ENCODE measurements around the gene PTPRR.
"Not testable (repeated sequence)": the region's sequence is repeated elsewhere in the genome, so short reads cannot be mapped to it uniquely, and the experiment has no call there.

PTPRR gene

DNA sequence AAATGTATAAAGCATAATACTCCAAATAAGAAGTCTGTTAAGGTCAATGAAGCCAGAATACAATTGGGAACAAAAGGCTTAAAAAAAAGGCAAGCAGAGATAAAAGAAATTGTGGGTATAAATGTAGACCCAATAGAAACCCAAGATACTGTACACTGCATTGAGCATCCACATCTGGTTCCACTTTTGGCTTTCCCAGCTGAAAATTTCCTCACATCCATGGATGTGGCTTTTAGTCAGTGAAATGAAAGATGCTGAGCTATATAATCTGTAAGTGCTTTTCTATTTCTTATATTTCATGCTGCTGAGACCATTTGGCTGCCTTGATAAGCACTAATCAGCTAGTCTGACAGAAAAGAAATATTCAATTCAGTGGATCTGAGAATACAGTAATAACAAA, 83.5 kb downstream of the PTPRR start:
- DNase-seq = no peak

DNA sequence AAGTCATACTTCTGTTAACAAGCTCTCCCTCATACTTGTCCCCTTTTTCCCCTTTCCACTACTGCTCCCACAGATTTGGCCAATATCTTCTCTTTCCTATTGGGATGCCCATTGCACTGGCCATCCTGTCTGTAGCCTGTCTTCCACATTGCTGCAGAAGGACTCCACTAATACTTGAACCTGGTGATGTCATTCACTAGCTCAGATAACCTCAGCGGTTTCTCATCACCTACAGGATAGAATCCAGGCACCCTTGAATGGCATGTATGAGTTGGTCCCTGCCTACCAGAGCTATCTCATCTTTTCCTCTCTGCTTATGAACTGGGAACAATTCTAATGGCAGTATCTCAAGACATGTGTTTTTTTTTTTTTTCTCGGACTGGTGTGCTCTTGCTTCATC, 84.6 kb downstream of the PTPRR start:
- no peak for DNase-seq

DNA sequence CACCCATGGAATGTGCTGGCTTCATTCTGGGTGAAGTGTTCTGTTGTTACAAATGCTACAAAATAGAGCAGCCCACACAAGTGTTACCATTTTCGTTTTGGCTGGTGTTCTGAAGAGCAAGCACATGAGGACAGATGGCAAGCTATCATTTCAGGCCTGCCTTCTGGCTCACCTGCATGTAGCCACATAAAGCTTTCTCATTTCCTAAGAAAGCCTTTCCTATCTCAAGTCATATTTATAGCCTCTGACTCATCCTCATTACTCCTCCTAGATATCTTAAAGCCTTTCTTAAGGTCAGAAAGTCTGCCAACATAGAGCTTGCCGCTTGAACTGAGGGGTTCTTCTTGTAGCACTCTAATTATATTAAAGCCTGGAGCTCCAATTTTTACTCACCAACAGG, 89.0 kb downstream of the PTPRR start:
- DNase-seq = peak; percentile 41

- DNase-seq = no peak
Observed at GRCh38 chr12:70830221-70831061, 90.1 kb downstream of the PTPRR start.

DNA sequence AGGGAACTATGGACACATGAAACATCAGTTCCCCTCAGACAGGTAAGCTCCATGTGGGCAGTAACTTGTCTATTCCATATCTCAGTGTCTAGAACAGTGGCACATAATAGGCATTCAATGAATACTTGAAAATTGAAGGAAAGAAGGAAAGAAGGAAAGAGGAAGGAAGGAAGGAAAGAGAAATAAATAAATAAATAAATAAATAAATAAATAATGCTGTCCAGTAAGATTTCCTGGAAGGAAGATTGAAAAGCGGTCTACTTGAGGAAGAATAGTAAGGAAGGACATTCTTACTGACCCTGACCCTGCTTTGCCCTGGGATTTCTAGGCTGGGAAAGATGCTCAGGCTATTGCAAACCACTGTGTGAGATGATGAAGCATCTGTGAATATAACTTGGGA, 91.5 kb downstream of the PTPRR start:
- no peak for DNase-seq

GRCh38 chr12:70828351-70828750, 92.2 kb downstream of the PTPRR start:
- DNase-seq = no peak

DNA sequence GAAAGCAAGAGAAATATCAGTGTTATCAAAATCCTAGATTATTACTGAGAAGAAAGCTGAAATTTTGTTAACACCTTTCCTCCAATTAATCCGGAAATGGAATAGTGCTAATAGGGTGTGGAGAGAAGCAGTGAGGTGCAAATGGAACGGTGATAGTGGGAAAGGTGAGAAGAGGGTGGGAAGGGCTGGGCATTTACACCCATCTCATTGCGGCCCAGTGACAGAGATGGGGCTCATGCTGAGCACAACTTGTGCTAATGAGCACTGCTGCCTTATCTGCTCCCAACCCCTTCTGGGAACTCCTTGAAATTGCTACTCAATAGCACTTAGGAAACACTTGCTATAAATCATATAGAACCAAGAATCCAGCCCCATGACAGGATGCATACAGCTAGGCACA, 94.4 kb downstream of the PTPRR start:
- DNase-seq = no peak

- DNase-seq = no peak
Observed at GRCh38 chr12:70824511-70824910, 96.0 kb downstream of the PTPRR start.

DNA sequence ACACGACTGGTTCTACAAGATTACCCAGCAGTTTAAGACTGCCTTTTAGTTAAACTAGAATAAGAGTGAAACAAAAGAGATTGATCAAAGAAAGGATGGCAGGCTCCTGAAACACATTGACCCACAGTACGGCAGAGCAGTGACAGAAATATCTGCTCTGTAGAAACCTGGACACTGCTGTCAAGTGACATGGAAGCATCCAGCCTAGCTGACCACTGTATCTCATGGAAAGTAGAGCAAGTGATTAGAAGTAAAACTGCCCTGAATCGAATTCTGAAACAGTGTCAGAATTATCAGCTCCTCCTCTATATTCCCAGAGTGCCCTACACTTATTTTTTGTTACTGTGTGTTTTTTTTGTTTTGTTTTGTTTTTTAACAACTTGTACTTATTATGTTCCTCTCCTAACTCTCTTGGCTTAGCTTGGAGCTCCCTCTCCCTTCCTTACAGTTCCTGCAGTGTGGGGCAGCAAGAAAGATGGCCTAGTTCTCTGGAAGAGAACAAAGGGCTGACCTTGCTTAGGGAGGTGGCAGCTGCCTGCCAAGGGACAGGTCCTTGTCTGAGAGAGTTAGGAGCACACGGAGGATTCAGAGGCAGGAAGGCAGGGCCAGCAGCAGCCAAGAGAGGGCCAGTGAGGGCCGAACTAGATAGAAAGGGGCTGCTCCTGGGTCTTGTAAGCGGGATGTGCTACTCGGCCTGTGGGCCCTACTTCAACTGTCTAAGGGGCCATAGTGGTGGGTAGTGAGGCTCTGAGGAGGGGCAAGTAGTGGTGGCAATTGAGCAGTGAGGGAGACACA, 97.2 kb downstream of the PTPRR start:
- DNase-seq = no peak

DNA sequence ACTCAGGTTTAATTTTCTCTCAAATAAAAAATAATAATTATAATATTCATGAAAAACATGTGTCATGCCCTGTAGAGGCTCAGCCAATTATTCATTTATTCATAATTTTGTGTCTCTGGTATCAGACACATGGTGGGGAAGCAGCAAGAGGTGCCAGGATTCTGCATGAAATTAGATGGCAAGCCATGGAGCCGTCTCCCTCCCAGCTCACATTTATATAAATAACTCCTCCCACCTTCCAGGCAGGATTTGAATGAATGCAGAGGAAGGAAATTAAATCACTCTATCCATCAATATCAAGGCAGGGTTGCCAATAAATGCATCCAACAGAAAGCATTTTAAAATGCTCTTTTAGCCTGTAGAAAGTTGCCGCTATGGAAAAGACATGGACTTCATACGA, 98.1 kb downstream of the PTPRR start:
- DNase-seq = no peak

DNA sequence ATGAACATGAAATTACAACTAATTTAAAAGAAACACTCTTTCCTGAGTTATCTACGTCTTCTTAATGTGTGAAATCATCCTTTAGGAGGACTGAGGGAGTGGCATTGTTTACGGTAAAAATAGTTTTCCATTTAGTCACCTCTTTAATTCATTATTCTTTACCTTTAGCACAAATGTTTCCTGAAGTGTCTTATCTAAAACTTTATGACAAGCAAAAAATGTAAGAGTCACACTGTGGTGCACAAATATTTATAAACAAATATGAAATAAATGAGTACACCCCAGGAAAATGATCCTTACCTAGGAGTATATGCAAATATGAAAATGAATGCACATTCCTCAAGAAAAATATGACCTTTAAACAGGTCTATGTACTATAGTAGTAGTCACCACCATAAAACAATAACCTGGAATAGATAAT, 104.6 kb downstream of the PTPRR start:
- DNase-seq = no peak

DNA sequence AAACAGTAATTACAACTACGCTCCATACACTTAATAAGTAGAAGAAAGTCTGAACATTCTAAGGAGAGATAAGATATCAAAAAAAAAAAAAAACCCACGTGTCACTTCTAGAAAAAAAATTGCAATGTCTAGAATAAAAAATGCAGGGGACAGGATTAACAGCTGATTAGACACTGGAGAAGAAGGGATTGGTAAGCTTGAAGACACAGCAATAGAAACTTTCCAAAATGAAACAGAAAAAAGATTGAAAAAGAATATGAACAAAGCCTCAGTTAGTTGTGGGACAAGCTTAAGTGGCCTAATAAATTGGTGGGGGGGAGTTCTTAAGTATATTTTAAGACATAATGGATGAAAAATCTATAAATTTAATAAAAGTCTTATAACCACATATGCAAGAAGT, 105.5 kb downstream of the PTPRR start:
- no peak for DNase-seq

GRCh38 chr12:70813559-70813958, 107.0 kb downstream of the PTPRR start:
- DNase-seq = no peak

- DNase-seq = no peak
Observed at GRCh38 chr12:70812136-70812535, 108.4 kb downstream of the PTPRR start.

DNA sequence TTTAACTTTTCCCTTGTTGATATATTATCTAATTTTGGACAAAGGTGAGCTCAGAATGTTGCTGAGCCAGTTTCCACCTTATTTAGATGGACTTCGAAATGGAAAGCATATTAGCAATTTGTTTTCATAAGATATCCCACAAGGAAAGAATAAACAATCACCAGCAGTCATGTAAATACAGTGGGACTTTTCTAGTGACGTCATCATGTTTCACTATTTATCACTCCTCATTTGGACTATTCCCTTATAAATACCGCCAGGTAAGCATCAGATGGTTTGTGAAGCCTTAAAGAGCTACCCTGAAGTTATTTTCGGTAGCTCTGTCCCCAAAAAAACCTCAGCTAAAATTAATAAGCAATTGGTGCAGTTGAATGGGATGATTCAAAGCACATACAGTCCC, 110.7 kb downstream of the PTPRR start:
- no peak for DNase-seq

- not testable (repeated sequence) for DNase-seq
Observed at GRCh38 chr12:70807993-70808392, 112.5 kb downstream of the PTPRR start.

GRCh38 chr12:70806827-70807226, 113.7 kb downstream of the PTPRR start:
- no peak for DNase-seq

DNA sequence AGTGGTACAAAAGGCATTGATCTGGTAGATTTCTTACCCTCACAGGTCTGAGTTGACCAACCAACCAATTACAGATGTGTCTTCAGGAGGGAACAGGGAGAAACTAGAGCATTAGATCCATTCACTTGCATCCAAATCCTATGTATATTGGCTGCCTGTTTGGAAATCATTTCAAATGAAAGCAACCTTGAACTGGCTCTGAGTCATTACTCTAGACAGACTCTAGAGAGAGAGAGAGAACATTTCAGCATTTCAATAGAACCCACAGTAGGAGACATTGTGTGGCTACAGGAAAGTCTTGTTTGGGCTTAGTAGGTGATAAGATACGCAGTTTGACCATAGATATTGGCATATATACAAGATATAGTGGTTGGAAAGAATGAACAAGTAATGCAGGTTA, 114.5 kb downstream of the PTPRR start:
- DNase-seq = no peak

GRCh38 chr12:70798016-70798783, 122.3 kb downstream of the PTPRR start:
- no peak for DNase-seq

DNA sequence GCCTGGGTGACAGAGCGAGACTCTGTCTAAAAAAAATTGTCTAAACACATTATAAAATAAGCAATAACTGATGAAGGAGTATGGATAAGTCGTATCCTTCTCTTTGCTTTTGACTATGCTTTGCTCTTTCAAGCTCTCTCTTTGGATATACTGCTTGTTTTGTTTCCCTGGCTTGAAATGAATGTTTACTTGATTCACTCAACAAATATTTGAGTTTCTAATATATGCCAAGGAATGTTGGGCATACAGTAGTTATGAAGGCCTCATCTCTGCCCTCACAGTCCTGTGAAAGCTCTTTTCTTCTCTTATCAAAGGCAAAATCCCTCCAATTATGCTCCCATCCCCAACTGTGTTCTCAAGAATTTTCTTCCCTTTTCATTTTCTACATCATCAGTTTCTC, 123.5 kb downstream of the PTPRR start:
- no peak for DNase-seq

GRCh38 chr12:70795608-70796007, 124.9 kb downstream of the PTPRR start:
- no peak for DNase-seq

- DNase-seq = no peak
Observed at GRCh38 chr12:70794131-70794530, 126.4 kb downstream of the PTPRR start.

DNA sequence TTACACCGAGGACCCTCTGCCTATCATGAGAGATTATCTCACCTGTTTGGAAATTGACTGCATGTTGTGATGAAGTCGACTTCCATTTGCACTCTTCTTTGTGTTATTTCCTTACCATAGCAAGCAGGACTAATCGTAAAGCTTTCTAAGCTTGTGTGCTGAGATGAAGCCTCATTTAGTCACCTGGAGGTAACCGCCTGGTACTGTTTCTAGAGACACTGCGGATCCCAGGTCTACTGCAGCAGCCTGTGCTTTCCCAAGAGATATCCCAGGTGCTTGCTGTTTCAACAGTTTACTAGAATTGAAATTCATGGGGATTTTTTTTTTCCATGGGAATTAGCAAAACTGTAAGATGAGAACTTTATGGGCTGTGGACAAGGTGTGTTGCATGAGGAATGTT, 131.8 kb downstream of the PTPRR start:
- DNase-seq = no peak

DNA sequence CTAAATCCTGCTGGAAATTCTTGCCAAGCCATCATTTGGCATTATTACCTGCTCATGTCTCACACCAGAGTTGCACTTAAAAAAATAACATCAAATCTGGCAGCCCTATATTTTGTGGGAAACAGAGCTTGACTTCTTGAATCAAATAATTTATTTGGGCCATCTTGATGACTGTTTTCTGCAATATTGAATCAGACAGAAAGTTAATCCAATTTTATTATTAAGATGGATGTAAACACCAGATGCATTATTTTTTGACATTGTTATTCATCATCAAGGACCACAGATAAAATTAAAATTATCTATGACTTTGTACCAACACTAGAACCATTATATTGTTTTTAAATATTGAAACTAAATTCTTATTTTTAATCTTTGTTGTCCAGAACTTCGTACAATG, 132.9 kb downstream of the PTPRR start:
- DNase-seq = no peak

Data from NCI-H524 treated with DMSO at 0.1 percent for 48 hours (cell line).